Mesenchymal stem cell (in vitro differentiated cells and primary cell): ENCODE results near the gene LSM14A.
"Not testable (repeated sequence)": the region's sequence is repeated elsewhere in the genome, so short reads cannot be mapped to it uniquely, and the experiment has no call there.

ENCODE experiments used
- DNase-seq: peaks from one replicate; pipeline ENCODE4 v3.0.0-alpha.2; 2013
- H2AFZ ChIP-seq: one replicate; pipeline ENCODE4 v1.6.1; 2013; ENCODE audit warnings: low read depth, mild to moderate bottlenecking, control low read depth, inconsistent platforms, low read length, moderate library complexity
- H2AK5ac ChIP-seq: 2 replicates; pipeline ENCODE4 v1.6.1; 2013; ENCODE audit warnings: low read length, moderate library complexity, mild to moderate bottlenecking, inconsistent platforms; ENCODE audit not compliant: severe bottlenecking
- H2BK120ac ChIP-seq: one replicate; pipeline ENCODE4 v1.6.1; 2013; ENCODE audit warnings: low read depth, mild to moderate bottlenecking, inconsistent platforms, low read length, moderate library complexity
- H2BK12ac ChIP-seq, 2 experiments: one replicate each; pipeline ENCODE4 v1.6.1; 2013; ENCODE audit warnings: inconsistent platforms in 2 of 2, low read length in 2 of 2, mild to moderate bottlenecking in 2 of 2, moderate library complexity in 2 of 2, control low read depth in 1 of 2
- H2BK15ac ChIP-seq: one replicate; pipeline ENCODE4 v1.6.1; 2013; ENCODE audit warnings: mild to moderate bottlenecking, low read depth, inconsistent platforms; ENCODE audit not compliant: poor library complexity, severe bottlenecking
- H2BK5ac ChIP-seq: 2 replicates; pipeline ENCODE4 v1.6.1; 2013; ENCODE audit warnings: low read depth, mild to moderate bottlenecking, low read length, control low read depth, inconsistent platforms; ENCODE audit not compliant: poor library complexity, severe bottlenecking
- H3K14ac ChIP-seq, 2 experiments: one replicate each; pipeline ENCODE4 v1.6.1; 2013; ENCODE audit warnings: inconsistent platforms in 2 of 2, low read length in 2 of 2, control low read depth in 1 of 2, mild to moderate bottlenecking in 1 of 2, moderate library complexity in 1 of 2
- H3K18ac ChIP-seq, 2 experiments: one replicate each; pipeline ENCODE4 v1.6.1; 2013; ENCODE audit warnings: inconsistent platforms in 2 of 2, low read length in 2 of 2, control low read depth in 1 of 2, low read depth in 1 of 2, mild to moderate bottlenecking in 1 of 2
- H3K23ac ChIP-seq, 2 experiments: one replicate each; pipeline ENCODE4 v1.6.1; 2013; ENCODE audit warnings: inconsistent platforms in 2 of 2, low read length in 2 of 2, mild to moderate bottlenecking in 2 of 2, moderate library complexity in 2 of 2, control low read depth in 1 of 2
- H3K27ac ChIP-seq: 2 replicates; pipeline ENCODE4 v1.5.1; 2013; ENCODE audit warnings: mild to moderate bottlenecking, moderate library complexity, low read length, control low read depth, inconsistent platforms; ENCODE audit not compliant: poor library complexity, severe bottlenecking
- H3K27me3 ChIP-seq, 2 experiments: 2 replicates each; pipeline versions ENCODE4 v1.6.1 to v1.7.0; 2013; ENCODE audit warnings: low read length in 2 of 2, mild to moderate bottlenecking in 2 of 2, moderate library complexity in 2 of 2, control low read depth in 1 of 2, inconsistent platforms in 1 of 2; ENCODE audit not compliant: control insufficient read depth in 1 of 2, insufficient read depth in 1 of 2
- H3K36me3 ChIP-seq, 2 experiments: 2 replicates each; pipeline versions ENCODE4 v1.6.1 to v1.7.0; 2013; ENCODE audit warnings: low read length in 2 of 2, control low read depth in 1 of 2, inconsistent platforms in 1 of 2, low read depth in 1 of 2, mild to moderate bottlenecking in 1 of 2; ENCODE audit not compliant: insufficient read depth in 2 of 2, control insufficient read depth in 1 of 2
- H3K4ac ChIP-seq, 2 experiments: one replicate each; pipeline ENCODE4 v1.6.1; 2013; ENCODE audit warnings: inconsistent platforms in 2 of 2, low read length in 2 of 2, mild to moderate bottlenecking in 2 of 2, moderate library complexity in 2 of 2, control low read depth in 1 of 2, low read depth in 1 of 2
- H3K4me1 ChIP-seq: 2 replicates; pipeline ENCODE4 v1.6.1; 2013; ENCODE audit warnings: low read depth, low read length, control low read depth; ENCODE audit not compliant: control insufficient read depth, insufficient read depth
- H3K4me2 ChIP-seq: 2 replicates; pipeline ENCODE4 v1.6.1; 2013; ENCODE audit warnings: low read length, mild to moderate bottlenecking, inconsistent platforms; ENCODE audit not compliant: poor library complexity, severe bottlenecking
- H3K4me3 ChIP-seq, 2 experiments: 2 replicates each; pipeline versions ENCODE4 v1.5.1 to v1.7.0; 2013; ENCODE audit warnings: low read length in 2 of 2, mild to moderate bottlenecking in 2 of 2, control low read depth in 1 of 2, low read depth in 1 of 2; ENCODE audit not compliant: insufficient read depth in 1 of 2
- H3K79me1 ChIP-seq: replicated peaks from 2 replicates; pipeline ENCODE4 v1.6.1; 2013; ENCODE audit warnings: mild to moderate bottlenecking, control low read depth, low read length, inconsistent platforms; ENCODE audit not compliant: poor library complexity, severe bottlenecking
- H3K9ac ChIP-seq: 2 replicates; pipeline ENCODE4 v1.7.0; 2013; ENCODE audit warnings: mild to moderate bottlenecking, low read length, moderate library complexity
- H3K9me3 ChIP-seq: 2 replicates; pipeline ENCODE4 v1.7.0; 2013; ENCODE audit warnings: mild to moderate bottlenecking, low read length; ENCODE audit not compliant: control insufficient read depth
- H4K8ac ChIP-seq: one replicate; pipeline ENCODE4 v1.6.1; 2013; ENCODE audit warnings: inconsistent platforms, mild to moderate bottlenecking, low read length, moderate library complexity
- H4K91ac ChIP-seq: one replicate; pipeline ENCODE4 v1.6.1; 2013; ENCODE audit warnings: mild to moderate bottlenecking, low read length, inconsistent platforms
- WGBS: methylation state at CpG from one replicate; pipeline ENCODE4 v1.1.7; 2013; ENCODE audit warnings: mixed read lengths; 5-methylcytosine and 5-hydroxymethylcytosine counted together

The LSM14A gene

GRCh38 chr19:34155686-34156085 is 16.6 kb upstream of the LSM14A start:
- Histone ChIP-seq H3K36me3 (no peaks in the 10 kb centered on the region), H3K27me3 (no peaks in the 10 kb centered on the region), H3K4me1 (peaks cover 4% of the 10 kb centered on the region), H4K8ac (no peak overlapping the region), H3K9ac (no peak overlapping the region), H2BK15ac (no peak overlapping the region), H4K91ac (no peak overlapping the region), H2BK120ac (no peak overlapping the region), H3K23ac (no peak overlapping the region), H2BK12ac (no peak overlapping the region), H3K79me1 (no peaks in the 10 kb centered on the region), H3K4me3 (no peak overlapping the region), H3K4ac (no peak overlapping the region), H3K14ac (no peak overlapping the region), H2BK5ac (no peak overlapping the region), H3K4me2 (no peak overlapping the region), H3K27ac (no peak overlapping the region), H3K18ac (no peak overlapping the region), H2AK5ac (no peak overlapping the region), H2AFZ (no peak overlapping the region), H3K9me3 (no peaks in the 10 kb centered on the region)
- DNase-seq, result peak; percentile 55
- WGBS, result 69% methylated on average over 4 of the region's 5 CpGs

GRCh38 chr19:34158966-34159365 is 13.3 kb upstream of the LSM14A start:
- H3K18ac ChIP-seq, H2BK120ac ChIP-seq, H3K9me3 ChIP-seq, H3K23ac ChIP-seq, H3K4me2 ChIP-seq, H2BK5ac ChIP-seq, H3K4me1 ChIP-seq, H2BK12ac ChIP-seq, H2AK5ac ChIP-seq, H2BK15ac ChIP-seq, H3K27me3 ChIP-seq, H3K36me3 ChIP-seq, H4K91ac ChIP-seq, H3K4me3 ChIP-seq, H4K8ac ChIP-seq, H3K4ac ChIP-seq, H3K9ac ChIP-seq, H2AFZ ChIP-seq, H3K79me1 ChIP-seq, DNase-seq, H3K14ac ChIP-seq, H3K27ac ChIP-seq: not testable (repeated sequence)
- 87% methylated on average over 7 of the region's 7 CpGs for WGBS

DNA sequence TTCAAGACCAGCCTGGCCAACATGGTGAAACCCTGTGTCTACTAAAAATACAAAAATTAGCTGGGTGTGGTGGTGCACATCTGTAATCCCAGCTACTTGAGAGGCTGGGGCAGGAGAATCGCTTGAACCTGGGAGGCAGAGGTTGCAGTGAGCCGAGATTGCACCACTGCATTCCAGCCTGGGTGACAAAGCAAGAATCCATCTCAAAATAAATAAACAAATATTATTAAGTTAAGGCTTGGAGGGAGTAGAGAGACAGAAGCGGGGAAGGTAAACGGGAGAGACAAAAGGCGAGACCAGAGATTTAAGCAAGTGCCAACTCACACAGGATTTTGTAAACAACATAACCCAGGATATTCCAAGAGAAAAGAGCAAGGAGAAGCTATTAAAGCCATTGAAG is 12.8 kb upstream of the LSM14A start:
- H3K9ac ChIP-seq, H2BK12ac ChIP-seq, H4K91ac ChIP-seq, H3K27me3 ChIP-seq, H2BK5ac ChIP-seq, H3K4me2 ChIP-seq, H3K18ac ChIP-seq, H3K4me3 ChIP-seq, H3K4me1 ChIP-seq, H3K23ac ChIP-seq, H3K79me1 ChIP-seq, DNase-seq, H3K14ac ChIP-seq, H2AFZ ChIP-seq, H3K27ac ChIP-seq, H2BK15ac ChIP-seq, H2BK120ac ChIP-seq, H3K4ac ChIP-seq, H3K9me3 ChIP-seq, H3K36me3 ChIP-seq, H4K8ac ChIP-seq, H2AK5ac ChIP-seq: not testable (repeated sequence)
- WGBS, result no CpG with 5 or more reads among the region's 5 CpGs

- not testable (repeated sequence) for H3K36me3 ChIP-seq, H4K8ac ChIP-seq, H3K4me2 ChIP-seq, H3K9ac ChIP-seq, H2BK5ac ChIP-seq, H3K27me3 ChIP-seq, H3K4me3 ChIP-seq, H3K27ac ChIP-seq, H2BK15ac ChIP-seq, H3K23ac ChIP-seq, H3K79me1 ChIP-seq, H3K4me1 ChIP-seq, H2BK12ac ChIP-seq, H2AFZ ChIP-seq, H3K14ac ChIP-seq, H2AK5ac ChIP-seq, H3K4ac ChIP-seq, H3K9me3 ChIP-seq, H4K91ac ChIP-seq, DNase-seq, H2BK120ac ChIP-seq, H3K18ac ChIP-seq
- WGBS, result 57% methylated on average over 1 of the region's 2 CpGs
Observed at GRCh38 chr19:34161902-34162301, 10.4 kb upstream of the LSM14A start.
